ENCODE results near the gene MT1H. TPM values are rescaled to one million over a fixed set of nuclear protein-coding genes. Genes with fewer than 3 reads are reported as not detected.
"Not testable (repeated sequence)": the region's sequence is repeated elsewhere in the genome, so short reads cannot be mapped to it uniquely, and the experiment has no call there.

The MT1H gene
- total RNA-seq, 3 donors from 2014 or later, result not detected

DNA sequence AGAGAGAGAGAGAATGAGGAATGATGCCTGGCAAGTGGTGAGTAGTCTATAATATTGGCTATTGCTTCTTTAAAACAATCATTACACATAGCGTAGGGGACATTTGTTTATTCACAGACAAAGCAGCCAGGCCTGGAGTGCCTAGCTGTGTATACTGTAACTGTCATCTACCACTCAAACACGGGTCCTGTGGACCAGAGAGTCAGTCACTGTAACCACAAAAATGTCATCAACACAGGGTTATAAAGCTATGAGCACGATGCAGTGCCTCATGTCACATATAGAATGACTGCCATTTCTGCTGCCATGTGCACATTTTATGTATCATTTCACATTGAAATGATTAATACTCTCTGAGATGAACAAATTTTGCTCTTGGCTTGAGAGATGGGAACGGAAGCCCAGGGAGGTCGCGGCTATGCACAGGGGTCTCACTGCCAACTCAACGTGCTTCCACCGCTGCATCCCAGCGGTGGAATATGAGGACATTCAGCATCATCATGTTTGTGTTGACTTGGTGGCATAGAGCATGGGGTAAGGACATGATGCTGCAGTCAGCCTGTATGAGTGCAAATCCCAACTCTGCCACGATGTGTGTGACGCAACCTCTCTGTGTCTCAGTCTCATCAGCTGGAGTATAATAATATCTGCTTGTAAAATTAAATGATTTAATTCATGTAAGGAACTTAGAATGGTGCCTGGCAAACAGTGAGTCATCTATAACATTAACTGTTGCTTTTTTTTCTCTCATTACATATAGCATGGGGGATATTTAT, 3.3 kb downstream of the MT1H start:
- Histone ChIP-seq H3K4me3 (no peak overlapping the region), H3K27ac (no peak overlapping the region), H3K4me1 (no peaks in the 10 kb centered on the region), H3K27me3 (peaks cover 0 to 25% of the 10 kb centered on the region in 2 donors), H3K9me3 (no peaks in the 10 kb centered on the region), H3K36me3 (no peaks in the 10 kb centered on the region)
- TF ChIP-seq, protein P1, sequence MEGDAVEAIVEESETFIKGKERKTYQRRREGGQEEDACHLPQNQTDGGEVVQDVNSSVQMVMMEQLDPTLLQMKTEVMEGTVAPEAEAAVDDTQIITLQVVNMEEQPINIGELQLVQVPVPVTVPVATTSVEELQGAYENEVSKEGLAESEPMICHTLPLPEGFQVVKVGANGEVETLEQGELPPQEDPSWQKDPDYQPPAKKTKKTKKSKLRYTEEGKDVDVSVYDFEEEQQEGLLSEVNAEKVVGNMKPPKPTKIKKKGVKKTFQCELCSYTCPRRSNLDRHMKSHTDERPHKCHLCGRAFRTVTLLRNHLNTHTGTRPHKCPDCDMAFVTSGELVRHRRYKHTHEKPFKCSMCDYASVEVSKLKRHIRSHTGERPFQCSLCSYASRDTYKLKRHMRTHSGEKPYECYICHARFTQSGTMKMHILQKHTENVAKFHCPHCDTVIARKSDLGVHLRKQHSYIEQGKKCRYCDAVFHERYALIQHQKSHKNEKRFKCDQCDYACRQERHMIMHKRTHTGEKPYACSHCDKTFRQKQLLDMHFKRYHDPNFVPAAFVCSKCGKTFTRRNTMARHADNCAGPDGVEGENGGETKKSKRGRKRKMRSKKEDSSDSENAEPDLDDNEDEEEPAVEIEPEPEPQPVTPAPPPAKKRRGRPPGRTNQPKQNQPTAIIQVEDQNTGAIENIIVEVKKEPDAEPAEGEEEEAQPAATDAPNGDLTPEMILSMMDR (IDR thresholded peaks at IDR 0.05), result no peak
- TF ChIP-seq POLR2A (IDR thresholded peaks at IDR 0.05) (no peak), POLR2AphosphoS5 (IDR thresholded peaks at IDR 0.05) (no peak)
- DNase-seq (ENCODE audit: low spot score in 2 of 2), result no peak
- intact Hi-C loops (cut with DNase I; ENCODE audit: low total_unique reads), result no loop called here

DNA sequence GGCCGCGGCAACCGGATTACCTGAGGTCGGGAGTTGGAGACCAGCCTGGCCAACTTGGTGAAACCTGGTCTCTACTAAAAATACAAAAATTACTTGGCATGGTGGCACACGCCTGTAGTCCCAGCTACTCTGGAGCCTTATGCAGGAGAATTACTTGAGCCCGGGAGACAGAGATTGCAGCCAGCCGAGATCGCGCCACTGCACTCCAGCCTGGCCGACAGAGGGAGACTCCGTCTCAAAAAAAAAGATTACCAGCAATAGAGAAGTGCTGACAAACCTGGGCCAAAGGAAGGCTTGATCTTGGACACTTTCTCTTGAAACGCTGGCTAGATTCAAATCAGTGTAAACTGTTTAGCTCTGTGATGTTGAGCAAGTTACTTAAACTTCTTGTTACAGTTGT, 4.3 kb downstream of the MT1H start:
- peaks cover 0 to 22% of the 10 kb centered on the region in 2 donors for H3K27me3 ChIP-seq
- peak in 1 of 2 donors; percentile 33 for DNase-seq (ENCODE audit: low spot score in 2 of 2)
- no peak for TF ChIP-seq POLR2A (IDR thresholded peaks at IDR 0.05)
- TF ChIP-seq, protein P1 (IDR thresholded peaks at IDR 0.05), result peak; percentile 50 to 74 (median 61)
- no peaks in the 10 kb centered on the region for H3K36me3 ChIP-seq
- no peaks in the 10 kb centered on the region for H3K9me3 ChIP-seq
- no peaks in the 10 kb centered on the region for H3K4me1 ChIP-seq
- no peak overlapping the region for H3K4me3 ChIP-seq
- intact Hi-C loops (cut with DNase I; ENCODE audit: low total_unique reads), result no loop called here
- no peak overlapping the region for H3K27ac ChIP-seq

DNA sequence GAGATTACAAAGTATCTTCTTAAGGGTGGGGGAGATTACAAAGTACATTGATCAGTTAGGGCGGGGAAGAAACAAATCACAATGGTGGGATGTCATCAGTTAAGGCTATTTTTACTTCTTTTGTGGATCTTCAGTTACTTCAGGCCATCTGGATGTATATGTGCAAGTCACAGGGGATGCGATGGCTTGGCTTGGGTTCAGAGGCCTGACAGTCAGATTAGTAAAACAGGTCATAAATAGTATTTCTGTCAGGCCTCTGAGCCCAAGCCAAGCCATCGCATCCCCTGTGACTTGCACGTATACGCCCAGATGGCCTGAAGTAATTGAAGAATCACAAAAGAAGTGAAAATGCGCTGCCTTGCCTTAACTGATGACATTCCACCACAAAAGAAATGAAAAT, 5.0 kb downstream of the MT1H start:
- DNase-seq (ENCODE audit: low spot score in 2 of 2); intact Hi-C loops (cut with DNase I; ENCODE audit: low total_unique reads); H3K27ac ChIP-seq; H3K9me3 ChIP-seq; H3K4me1 ChIP-seq; H3K36me3 ChIP-seq; H3K4me3 ChIP-seq: not testable (repeated sequence)
- peaks cover 0 to 15% of the 10 kb centered on the region in 2 donors for H3K27me3 ChIP-seq

DNA sequence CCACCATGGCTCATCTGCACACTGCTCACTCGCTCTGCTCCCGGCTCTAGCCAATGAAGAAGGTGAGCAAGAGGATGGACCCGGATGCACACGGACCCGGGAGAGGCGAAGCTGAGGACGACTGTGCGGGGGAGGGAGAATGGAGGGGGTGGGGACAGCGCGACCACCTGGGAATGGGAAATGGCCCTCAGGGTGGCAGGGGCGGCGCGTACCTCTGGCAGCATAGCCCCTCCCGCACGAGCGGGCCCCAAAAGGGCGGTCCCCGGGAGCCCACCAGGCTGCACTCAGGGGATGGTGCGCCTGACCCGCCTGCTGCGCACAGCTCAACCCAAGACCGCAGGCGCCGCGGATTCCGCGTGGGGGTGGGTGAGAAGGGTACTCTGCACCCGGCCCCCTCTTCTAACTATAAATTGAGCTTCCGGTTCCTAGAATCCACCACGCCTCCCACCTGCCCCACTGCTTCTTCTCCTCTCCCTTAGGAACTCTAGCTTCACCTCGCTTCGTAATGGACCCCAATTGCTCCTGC, 6.1 kb downstream of the MT1H start:
- Histone ChIP-seq H3K27me3 (peaks cover 0 to 7% of the 10 kb centered on the region in 2 donors), H3K4me1 (no peaks in the 10 kb centered on the region), H3K36me3 (no peaks in the 10 kb centered on the region), H3K27ac (no peak overlapping the region), H3K9me3 (no peaks in the 10 kb centered on the region), H3K4me3 (peak overlapping the region in 1 of 3 donors; percentile 18)
- TF ChIP-seq, protein P1 (IDR thresholded peaks at IDR 0.05), result no peak
- no peak for TF ChIP-seq POLR2A (IDR thresholded peaks at IDR 0.05)
- no peak for TF ChIP-seq POLR2AphosphoS5 (IDR thresholded peaks at IDR 0.05)
- no peak for DNase-seq (ENCODE audit: low spot score in 2 of 2)
- intact Hi-C loops (cut with DNase I; ENCODE audit: low total_unique reads), result no loop called here

DNA sequence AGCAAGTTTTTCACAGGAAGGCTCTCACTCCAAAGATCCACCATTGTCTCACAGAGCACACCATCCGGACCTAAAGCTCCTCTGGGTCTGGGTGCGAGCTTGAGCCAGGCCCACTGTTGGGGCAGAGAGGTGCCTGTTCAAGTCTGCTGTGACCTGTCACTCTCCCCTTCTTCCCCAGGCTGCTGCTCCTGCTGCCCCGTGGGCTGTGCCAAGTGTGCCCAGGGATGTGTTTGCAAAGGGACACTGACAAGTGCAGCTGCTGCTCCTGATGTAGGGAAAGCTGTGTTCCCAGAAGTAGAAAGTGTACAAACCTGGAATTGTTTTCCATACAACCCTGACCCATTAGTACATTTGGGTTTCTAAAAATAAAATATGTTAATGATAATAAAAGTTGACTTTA, 7.9 kb downstream of the MT1H start:
- no peak for TF ChIP-seq POLR2A (IDR thresholded peaks at IDR 0.05)
- TF ChIP-seq POLR2AphosphoS5 (IDR thresholded peaks at IDR 0.05), result no peak
- TF ChIP-seq, protein P1 (IDR thresholded peaks at IDR 0.05), result no peak
- no peaks in the 10 kb centered on the region for H3K9me3 ChIP-seq
- DNase-seq (ENCODE audit: low spot score in 2 of 2), result no peak
- H3K27me3 ChIP-seq, result peaks cover 0 to 7% of the 10 kb centered on the region in 2 donors
- no peak overlapping the region for H3K4me3 ChIP-seq
- intact Hi-C loops (cut with DNase I; ENCODE audit: low total_unique reads), result no loop called here
- H3K36me3 ChIP-seq, result no peaks in the 10 kb centered on the region
- H3K4me1 ChIP-seq, result peaks cover 0 to 6% of the 10 kb centered on the region in 2 donors
- no peak overlapping the region for H3K27ac ChIP-seq

Data from breast epithelium (tissue), 4 donors.